HG03565 (cell line): ENCODE measurements around the gene PLEKHN1.
"Not testable (repeated sequence)": the region's sequence is repeated elsewhere in the genome, so short reads cannot be mapped to it uniquely, and the experiment has no call there.

ENCODE experiments used
- ATAC-seq: cut with Tn5 transposase; IDR thresholded peaks from one replicate; pipeline ENCODE4 v1.9.1; 2021; ENCODE audit warnings: mild to moderate bottlenecking, moderate library complexity; ENCODE audit not compliant: unreplicated experiment

PLEKHN1 gene

DNA sequence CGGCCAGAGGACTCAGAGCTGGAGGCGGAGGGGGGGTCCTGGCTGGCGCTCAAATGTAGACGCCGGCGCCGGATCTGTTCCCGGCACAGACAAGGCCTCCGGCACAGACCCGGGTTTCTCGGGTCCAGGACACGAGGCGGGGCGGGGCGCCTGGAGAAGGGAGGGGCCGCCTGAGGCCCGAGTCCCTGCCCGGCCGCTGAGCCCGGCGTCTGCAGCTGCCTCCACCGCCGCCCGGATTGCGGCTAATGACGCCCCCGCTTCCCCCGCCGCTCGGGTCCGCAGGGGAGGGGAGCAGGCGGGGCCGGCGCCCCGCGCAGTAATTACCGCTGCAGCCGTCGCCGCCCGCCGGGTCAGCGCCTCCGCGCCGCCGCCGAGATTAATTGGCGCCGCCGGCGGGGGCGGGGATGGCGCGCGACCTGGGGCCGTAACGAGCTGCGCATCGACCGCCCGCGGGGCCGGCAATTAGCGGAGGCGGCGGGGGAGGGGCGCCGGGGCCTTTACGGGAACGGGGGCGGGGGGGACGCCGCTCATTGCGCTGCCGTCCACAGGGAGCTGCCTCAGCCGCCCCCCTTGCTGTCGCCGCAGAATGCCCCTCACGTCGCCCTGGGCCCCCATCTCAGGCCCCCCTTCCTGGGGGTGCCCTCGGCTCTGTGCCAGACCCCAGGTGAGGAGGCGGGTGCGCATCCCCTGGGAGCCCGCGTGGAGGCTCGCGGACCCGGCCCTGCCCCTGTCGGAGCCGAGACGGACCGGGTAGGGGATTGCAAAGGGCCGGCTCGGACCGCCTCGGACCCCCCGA is 24.5 kb upstream of the PLEKHN1 start:
- ATAC-seq = no peak

DNA sequence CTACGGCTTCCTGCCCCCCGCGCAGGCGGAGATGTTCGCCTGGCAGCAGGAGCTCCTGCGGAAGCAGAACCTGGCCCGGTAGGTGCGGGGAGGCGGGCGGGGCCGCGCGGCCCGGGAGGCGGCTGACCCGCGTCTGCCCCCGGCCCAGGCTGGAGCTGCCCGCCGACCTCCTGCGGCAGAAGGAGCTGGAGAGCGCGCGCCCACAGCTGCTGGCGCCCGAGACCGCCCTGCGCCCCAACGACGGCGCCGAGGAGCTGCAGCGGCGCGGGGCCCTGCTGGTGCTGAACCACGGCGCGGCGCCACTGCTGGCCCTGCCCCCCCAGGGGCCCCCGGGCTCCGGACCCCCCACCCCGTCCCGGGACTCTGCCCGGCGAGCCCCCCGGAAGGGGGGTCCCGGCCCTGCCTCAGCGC is 23.9 kb upstream of the PLEKHN1 start:
- ATAC-seq = no peak

DNA sequence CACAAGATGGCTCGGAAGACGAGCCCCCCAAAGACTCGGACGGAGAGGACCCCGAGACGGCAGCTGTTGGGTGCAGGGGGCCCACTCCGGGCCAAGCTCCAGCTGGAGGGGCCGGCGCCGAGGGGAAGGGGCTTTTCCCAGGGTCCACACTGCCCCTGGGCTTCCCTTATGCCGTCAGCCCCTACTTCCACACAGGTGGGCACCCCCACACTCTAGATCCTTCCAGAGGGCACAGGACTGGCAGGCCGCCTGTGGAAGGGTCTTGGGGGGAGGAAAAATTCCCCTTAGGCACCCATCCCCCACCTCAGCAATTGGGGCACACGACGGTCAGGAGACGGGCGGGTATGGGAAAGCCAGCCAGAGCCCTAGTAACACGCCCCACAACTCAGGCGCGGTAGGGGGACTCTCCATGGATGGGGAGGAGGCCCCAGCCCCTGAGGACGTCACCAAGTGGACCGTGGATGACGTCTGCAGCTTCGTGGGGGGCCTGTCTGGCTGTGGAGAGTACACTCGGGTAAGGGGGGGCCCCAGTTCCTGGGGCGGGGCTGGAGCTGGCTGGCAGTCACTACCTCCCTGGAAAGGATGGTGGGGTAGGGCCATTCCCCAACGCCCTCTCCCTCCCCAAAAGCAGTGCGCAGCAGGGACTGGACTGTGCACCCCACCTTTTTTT is 23.3 kb upstream of the PLEKHN1 start:
- no peak for ATAC-seq

DNA sequence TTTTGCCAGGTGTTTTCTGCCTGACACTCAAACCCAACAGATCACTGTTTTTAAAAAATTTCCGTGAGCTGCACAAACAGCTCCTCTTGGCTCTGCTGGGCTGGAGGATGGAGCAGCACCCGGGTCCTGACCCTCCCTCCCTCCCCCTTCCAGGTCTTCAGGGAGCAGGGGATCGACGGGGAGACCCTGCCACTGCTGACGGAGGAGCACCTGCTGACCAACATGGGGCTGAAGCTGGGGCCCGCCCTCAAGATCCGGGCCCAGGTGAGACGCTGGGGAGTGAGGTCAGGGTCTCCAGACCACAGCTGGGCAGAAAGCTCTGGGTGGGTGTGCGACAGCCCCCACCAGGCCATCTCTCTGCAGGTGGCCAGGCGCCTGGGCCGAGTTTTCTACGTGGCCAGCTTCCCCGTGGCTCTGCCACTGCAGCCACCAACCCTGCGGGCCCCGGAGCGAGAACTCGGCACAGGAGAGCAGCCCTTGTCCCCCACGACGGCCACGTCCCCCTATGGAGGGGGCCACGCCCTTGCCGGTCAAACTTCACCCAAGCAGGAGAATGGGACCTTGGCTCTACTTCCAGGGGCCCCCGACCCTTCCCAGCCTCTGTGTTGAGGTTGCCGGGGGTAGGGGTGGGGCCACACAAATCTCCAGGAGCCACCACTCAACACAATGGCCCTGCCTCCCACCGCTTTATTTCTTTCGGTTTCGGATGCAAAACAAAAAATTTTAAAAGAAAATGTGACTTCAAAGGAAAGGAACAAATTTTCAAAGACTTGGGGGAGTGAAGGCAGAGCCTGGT is 22.5 kb upstream of the PLEKHN1 start:
- ATAC-seq = no peak

DNA sequence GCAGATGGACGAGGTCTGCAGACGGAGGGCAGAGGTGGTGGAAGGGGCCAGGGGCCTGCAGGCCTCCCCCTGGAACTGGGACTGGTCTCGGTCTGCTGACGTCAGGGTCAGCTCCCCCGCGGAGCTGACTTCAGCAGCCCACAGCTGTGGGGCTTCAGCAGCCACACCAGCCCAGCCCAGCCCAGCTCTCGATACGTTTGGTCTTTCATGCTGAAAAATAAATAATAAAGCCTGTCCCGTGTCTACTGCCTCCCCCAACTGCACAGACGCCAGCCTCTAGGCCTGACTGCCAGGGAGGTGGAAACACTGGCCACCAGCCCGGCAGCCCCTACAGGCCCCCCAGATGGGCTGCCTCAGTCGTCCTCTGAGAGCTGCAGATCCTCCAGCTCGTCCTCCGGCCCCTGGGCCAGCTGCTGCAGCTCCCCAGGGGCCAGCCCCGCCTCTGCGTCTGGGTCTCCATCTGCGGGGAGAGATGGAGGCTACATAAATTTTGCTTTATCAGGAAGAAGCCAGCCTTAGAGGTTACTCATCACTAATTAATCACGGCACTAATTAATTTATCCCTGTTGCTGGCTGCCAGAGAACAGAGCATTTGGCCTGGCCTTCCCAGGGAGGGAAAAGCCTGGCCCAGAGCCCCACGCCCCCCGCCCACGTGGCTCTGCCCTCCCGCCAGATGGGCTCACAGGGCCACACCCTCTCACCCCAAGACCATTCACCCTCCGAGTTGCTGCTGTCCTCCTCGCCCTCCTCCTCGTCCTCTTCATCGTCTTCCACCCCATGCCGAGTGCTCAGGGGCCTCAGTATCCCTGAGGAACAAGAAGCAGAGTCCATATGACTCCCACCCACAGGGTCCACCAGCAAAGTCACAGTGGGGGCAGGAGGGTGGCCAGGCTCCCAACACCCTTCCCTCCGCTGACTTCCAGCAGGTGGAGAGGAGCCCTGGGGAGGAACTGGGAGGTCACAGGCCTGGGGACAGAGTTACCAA is 21.6 kb upstream of the PLEKHN1 start:
- no peak for ATAC-seq

DNA sequence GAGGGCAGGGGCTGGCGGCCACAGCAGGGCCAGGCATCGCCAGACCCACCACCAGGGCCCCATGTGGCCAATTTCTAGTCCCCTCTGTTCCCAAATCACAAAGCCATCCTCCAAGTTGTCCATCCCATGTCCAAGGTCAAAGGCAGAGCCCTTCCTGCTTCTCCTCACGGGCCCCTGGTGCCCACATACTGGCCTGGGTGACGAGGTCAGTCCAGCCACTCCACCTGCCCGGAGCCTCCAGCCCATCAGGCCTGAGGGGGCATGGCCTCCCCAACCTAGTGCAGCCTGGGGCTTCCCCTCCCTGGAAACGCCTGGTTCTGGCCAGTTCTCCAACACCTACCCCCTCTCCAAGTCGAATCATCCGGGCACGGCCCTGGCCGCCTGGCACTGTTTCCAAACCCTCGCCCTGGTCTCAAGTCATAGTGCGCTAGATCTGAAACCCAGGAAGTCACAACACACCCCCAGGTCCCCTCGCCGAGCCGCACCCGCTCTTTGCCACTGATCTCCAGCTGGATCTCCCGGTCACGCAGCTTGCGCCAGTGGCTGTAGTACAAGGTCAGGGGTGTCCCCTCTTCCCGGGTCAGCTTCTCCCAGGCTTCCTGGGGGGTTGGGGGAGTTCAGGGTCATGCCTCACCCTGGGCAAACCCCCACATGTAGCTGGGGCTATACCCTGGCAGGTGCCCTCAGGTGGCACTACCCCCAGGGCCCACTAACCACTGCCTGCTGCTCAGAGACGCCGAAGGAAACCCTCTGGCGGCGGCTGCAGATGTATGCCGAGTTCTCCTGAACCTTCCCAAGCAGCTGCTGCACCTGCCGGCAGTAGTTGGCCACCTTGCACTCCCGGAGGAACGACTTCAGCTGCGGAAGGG is 20.4 kb upstream of the PLEKHN1 start:
- no peak for ATAC-seq

DNA sequence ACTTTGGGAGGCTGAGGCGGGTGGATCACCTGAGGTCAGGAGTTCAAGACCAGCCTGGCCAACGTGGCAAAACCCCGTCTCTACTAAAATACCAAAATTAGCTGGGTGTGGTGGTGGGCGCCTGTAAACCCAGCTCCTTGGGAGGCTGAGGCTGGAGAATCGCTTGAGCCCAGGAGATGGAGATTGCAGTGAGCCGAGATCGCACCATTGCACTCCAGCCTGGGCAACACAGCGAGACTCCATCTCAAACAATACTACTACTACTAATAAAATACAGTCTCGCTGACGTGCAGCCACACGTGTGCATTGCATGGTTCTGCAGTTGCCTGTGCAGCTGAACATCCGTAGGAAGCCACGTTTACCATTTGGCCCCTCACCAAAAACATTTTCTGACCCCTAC is 19.5 kb upstream of the PLEKHN1 start:
- not testable (repeated sequence) for ATAC-seq

DNA sequence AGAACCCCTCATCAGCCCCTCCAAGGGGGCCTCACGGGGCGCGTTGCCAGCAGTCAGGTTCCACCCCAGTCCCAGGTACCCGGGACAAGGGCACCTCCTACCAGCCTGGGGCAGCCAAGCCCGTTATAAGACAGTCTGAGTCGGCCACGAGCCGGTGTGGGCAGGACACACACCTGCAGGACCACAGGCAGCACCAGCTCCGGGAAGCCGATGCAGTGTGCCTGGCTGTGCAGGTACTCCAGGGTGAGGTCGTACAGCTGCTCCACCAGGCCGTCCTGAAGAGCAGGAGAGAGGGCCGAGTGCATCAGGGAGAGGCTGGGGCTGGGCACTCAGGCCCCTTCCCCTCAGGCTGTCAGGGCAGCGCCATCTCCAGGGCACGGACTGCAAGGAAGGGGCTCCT is 18.3 kb upstream of the PLEKHN1 start:
- ATAC-seq = no peak

DNA sequence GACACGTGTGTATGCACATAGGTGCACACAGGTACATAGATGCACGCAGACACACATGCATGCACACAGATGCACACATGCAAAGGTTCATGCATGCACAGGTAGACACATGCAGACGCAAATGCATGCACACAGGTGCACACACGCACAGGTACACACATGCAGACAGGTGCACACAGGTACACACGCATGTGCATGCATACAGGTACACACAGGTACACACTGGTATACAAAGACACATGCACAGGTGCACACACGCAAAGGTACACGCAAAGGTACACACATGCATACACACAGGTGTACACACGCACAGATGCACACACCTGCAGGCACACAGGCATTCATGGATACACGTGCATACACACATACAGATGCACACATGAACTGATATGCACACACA is 16.0 kb upstream of the PLEKHN1 start:
- no peak for ATAC-seq

DNA sequence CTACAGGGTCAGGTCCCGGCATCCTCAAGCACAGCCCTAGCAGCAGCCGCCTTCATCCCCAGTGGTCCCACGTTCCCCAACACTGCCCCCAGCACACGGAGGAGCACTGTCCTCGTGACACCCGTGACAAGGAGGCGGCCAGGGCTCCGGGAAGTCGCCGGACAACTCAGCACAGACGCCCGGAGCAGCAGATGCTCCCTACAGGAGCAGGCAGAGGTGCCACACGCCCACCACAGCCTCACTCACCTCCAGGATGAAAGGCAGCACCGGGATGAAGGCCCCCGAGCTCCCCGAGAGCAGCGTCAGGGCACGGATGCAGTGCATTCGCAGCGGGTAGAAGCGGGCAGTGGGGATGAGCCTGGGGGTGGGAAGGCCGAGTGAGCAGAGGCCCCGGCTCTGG is 15.4 kb upstream of the PLEKHN1 start:
- ATAC-seq = no peak

DNA sequence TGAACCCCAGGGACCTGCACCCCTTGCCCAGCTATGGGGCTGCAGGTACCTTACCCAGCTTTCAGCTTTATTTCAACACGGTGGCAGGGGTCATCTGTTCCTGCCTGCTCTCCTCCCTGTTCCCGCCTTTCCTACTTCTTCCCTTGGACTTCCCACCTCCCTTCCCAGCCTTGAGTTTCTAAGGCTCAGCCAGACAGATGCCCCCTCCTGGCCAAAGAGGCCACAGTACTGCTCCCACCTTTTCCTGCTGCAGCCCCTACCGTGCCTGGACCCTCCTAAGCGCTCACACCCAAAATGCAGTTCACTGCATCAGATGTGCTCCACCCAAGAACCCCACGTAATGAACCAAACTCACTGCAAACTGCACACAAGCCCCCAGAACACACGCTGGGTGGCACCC is 14.9 kb upstream of the PLEKHN1 start:
- no peak for ATAC-seq

DNA sequence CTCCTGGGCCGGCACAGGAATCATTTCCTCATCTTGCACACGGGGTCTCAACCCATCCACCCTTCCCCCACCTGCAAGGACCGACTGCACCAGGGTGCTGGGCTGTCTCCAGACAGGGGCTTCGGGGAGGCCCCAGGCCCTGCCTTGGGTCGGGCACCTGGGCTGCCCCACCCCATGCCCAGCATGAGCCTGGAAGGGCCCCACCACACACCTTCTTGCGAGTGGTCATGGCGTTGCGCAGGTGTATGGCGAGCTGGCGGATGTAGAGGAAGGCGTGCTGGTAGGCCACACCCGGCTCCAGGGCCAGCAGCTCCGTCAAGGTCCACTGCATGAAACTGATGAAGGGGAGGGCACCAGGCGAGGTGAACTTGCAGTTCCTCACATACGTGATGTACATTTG is 14.1 kb upstream of the PLEKHN1 start:
- ATAC-seq = no peak

DNA sequence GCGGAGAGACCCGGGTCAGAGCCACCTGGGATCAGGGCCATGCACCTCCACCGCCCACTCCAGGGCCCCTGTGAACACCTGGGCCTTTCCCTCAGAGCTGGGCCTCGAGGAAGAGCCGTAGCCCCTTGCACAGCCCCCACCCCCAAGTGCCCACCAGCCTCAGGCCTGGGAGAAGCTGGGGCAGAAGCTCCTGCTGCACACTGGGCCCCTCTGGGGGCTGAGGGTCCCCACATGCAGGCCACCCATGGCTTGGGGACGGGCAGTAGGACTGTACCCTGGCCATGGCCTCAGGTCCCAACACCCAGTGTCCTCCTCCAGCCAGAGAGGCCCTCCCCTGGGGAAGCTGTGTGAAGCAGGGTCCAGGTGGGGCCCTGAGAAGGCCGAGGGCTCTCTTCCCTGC is 13.7 kb upstream of the PLEKHN1 start:
- ATAC-seq = no peak

DNA sequence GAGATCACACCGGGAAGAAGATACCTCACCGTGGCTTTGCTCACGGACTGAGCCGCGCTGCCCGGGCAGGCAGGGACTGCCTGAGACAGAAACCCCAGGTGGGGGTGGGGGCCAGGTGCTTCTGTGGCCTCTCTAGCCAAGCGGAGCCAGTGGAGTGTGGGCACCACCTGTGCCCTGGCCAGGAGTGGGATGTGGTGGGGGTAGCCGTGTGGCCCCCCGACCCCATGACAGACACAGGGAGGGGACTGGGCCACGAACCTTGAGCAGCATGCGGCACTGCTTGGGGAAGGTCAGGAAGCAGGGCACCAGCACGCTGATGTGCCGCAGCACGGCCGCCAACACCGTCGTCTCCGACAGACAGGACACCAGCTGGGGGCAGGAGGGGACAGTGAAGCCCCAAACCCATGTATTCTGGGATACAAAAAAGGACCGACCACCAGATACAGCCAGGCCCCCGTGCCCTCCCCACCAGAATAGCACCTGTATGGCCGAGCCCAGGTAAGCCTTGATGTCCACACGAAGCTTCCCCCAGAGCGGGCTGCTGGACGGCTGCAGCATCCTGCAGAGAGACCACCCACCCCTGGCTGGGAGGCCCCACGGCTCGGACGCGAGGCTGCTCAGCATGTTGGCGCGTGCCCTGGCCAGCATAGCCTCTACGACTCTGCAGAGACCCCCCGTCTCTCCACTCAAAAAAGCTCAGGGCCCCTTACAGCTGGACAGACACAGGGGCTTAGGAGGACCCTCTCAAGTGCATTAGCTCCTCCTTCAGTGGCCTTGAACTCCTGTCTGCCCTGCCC is 12.6 kb upstream of the PLEKHN1 start:
- no peak for ATAC-seq

DNA sequence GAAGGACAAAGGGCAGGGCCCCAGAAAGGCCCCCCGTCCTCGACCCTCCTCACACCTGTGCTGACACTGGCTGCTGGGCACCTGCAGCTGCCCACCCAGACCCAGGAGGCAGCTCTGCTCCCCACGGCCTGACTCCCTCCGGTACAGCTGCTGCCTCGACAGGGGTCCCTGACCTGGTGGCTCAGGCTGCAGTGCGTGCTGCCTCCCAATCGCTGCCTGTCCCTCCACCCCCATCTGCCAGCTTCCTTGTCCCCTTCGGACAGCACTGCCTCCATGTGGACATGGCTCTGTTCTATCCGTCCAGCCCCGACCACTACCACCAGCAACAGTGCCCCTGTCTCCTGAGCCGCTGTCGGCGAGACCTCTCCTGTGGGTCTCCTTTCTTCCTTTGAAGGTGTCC is 11.4 kb upstream of the PLEKHN1 start:
- ATAC-seq = no peak

DNA sequence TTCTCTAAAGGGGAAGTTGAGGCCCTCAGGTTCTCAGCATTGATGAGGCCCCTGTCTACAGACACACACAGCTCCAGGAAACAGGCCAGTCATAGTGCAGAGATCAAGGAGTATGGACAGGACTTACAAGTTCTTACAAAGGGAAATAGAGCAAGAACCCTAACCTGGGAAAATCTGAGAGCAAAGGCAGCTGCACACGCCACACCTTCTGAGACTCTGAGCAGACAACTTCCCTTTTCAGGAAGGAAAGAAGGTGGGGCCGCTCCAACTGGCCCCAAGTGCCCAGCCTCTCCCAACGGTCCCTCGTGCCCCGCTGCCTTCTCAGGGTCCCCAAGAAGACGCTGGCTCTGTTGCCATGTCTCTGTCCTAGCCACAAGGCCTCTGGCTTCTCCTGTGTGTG is 10.8 kb upstream of the PLEKHN1 start:
- no peak for ATAC-seq

DNA sequence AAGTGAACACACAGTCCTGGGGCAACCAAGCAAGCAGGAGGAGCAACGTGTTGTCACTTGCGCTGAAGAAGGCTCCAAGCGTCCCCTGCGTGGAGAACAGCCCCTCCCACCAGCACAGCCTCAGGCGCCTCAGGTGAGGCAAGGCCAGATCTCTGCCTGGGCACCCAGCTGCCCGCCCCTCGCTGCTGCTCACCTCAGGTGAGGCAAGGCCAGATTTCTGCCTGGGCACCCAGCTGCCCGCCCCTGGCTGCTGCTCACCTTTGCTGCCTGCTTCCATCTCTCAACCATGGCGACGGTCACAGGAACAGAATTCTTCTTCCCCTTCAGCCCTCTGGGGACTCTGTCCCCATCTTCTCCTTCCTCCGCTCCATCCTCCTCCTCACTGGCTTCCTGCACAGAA is 9.6 kb upstream of the PLEKHN1 start:
- ATAC-seq = no peak

DNA sequence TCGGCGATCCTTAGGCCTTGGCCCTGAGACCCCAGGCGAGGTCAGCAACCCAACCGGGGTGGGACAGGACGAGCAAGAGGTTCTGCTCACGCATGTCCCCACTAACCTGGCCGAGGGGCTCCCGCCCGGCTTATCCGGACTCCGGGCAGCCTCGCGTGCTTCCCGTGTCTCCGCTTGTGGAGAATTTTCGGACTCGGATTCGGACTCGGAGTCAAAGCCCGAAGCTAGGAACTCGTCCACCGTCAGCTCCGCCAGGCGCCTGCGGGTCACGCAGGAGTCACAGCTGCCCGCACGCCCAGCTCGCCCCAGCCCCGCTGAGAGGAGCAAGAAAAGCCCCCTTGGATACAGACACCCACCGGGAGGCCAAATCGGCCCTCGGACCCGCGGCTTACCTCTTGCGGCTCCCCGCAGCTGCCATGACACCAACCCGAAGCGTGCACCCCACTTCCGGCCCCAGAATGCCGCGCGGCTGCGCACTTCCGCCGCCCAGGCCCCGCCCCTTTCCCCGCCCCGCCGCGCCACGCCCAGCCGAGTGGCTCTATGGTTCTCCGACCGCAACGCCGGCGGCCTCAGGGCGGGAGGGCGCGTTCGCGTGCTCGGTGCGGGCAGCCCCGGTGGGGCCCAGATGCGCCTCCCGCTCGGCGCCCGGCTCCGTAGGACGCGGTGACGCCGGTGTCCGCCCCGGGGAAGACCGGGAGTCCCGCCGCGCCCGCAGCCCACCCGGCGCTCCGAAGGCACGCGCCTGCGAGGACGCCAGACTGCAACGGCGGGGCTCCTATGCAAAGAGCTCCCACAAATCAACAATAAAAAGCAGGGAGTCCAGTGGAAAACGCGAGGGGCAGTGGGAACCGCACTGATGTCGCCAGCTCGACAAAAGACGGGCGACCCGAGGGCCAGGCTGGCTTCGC is 7.2 kb upstream of the PLEKHN1 start, which contains the start of gene NOC2L:
Gene NOC2L, minus strand, starts transcription at position 434 of the 908 bp plus-strand sequence. Its CDS starts 16 bp downstream, at position 418.
- ATAC-seq = peak; percentile 63
